Neural progenitor cell (in vitro differentiated cells): ENCODE measurements around the gene TTC12.

ENCODE experiments used
- EZH2phosphoT487 ChIP-seq: fragments of 200-600 bp; sonication (generic); IDR thresholded peaks from 2 replicates; pipeline ENCODE4 v1.6.1; 2017; ENCODE audit warnings: antibody characterized with exemption
- TF ChIP-seq, protein P1 (sequence below): fragments of 200-600 bp; sonication (generic); IDR thresholded peaks from 2 replicates; pipeline ENCODE4 v1.5.1; 2017; ENCODE audit warnings: antibody characterized with exemption, mild to moderate bottlenecking

DNA sequence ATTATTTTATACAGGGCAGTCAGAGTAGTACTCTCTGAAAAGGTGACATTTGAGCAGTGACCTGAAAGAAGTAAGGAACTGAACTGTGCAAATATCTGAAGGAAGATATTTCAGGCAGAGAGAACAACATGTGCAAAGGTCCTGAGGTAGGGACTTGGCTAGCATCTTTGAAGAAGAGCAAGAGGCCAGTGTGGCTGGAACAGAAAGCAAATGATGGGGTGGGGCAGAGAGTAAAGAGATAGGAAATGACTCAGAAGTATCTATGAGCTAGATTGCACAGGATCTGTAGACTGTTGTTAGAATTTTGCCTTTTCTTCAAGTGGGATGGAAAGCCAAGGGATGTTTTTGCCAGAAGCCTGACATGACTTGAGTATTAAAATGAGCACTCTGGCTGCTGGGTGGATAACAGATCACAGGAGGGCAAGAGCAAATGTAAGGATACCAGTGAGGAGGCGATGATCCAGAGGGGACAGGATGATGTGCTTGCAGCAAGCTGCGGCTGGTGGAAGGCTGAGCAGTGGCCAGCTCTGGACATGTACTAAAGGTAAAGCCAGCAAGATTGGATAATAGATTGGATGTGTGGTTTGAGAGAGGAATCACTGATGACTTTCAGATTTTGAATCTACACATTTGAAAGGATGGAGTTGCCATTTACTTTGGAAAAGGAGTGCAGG lies 33.2 kb upstream of the TTC12 start:
- TF ChIP-seq, protein P1, sequence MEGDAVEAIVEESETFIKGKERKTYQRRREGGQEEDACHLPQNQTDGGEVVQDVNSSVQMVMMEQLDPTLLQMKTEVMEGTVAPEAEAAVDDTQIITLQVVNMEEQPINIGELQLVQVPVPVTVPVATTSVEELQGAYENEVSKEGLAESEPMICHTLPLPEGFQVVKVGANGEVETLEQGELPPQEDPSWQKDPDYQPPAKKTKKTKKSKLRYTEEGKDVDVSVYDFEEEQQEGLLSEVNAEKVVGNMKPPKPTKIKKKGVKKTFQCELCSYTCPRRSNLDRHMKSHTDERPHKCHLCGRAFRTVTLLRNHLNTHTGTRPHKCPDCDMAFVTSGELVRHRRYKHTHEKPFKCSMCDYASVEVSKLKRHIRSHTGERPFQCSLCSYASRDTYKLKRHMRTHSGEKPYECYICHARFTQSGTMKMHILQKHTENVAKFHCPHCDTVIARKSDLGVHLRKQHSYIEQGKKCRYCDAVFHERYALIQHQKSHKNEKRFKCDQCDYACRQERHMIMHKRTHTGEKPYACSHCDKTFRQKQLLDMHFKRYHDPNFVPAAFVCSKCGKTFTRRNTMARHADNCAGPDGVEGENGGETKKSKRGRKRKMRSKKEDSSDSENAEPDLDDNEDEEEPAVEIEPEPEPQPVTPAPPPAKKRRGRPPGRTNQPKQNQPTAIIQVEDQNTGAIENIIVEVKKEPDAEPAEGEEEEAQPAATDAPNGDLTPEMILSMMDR: no peak
- TF ChIP-seq EZH2phosphoT487: no peak
